GM19395 (cell line): ENCODE data around the gene E2F3.
"Not testable (repeated sequence)": the region's sequence is repeated elsewhere in the genome, so short reads cannot be mapped to it uniquely, and the experiment has no call there.

Experiments used
- ATAC-seq: cut with Tn5 transposase; IDR thresholded peaks from one replicate; pipeline ENCODE4 v1.9.1; 2021; ENCODE audit warnings: mild to moderate bottlenecking, moderate library complexity; ENCODE audit not compliant: unreplicated experiment

The E2F3 gene

DNA sequence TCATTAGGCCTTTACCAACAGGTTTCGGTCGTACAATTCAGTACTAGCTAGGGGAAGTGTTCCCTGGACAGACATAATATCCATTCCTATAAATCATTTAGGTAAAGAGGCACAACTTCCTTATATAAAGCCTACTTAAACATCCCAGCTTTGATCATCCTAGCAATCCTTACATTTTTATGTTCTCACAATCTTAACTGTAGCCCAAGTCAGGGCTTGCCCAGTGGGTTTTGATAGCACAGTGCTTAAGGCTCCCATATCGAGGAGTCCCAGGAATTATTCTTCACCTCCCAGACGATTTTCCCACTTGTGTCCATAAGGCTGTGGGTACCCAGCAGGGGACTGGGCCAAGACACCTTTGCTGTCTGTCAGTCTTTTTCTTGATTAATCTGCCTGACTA is 63.2 kb downstream of the E2F3 start:
- no peak for ATAC-seq

DNA sequence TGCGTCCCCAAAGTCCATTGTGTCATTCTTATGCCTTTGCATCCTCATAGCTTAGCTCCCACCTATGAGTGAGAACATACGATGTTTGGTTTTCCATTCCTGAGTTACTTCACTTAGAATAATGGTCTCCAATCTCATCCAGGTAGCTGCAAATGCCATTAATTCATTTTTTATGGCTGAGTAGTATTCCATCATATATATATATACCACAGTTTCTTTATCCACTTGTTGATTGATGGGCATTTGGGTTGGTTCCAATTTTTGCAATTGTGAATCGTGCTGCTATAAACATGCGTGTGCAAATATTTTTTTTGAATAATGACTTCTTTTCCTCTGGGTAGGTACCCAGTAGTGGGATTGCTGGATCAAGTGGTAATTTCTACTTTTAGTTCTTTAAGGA is 63.9 kb downstream of the E2F3 start:
- not testable (repeated sequence) for ATAC-seq

DNA sequence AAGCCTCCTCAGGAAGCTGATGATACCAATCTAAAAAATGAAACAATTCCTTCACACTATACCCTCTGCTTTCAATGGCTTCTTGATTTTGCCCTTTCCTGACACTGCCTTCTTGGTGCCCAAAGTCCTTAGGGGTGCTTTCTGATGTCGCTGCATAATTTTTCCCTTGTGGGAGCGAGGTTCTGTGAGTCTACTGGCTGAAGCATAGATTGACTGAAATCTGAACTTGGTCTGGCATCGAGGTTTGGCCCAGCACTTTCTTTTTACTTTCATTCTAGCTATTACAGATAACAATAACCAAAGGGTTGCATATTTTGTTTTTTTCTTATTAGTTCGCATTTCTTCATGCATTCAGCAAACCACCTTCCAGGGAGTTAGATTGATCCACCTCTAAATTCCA is 65.8 kb downstream of the E2F3 start:
- peak; percentile 61 for ATAC-seq

DNA sequence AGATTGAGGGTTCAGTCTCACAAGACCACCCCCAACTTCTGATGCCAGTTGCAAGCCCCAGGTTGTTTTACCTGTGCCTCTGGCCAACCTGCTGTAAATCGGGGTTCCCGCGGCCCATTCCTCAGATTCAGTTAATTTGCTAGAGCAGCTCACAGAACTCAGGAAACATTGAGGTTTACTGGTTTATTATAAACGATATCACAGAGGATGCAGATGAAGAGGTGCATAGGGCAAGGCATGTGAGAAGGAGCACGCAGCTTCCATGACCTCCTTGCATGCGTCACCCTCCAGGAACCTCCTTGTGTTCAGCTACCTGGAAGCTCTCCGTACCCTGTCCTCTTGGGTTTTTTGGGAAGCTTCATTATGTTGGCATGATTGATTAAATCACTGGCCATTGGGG is 66.5 kb downstream of the E2F3 start:
- no peak for ATAC-seq

DNA sequence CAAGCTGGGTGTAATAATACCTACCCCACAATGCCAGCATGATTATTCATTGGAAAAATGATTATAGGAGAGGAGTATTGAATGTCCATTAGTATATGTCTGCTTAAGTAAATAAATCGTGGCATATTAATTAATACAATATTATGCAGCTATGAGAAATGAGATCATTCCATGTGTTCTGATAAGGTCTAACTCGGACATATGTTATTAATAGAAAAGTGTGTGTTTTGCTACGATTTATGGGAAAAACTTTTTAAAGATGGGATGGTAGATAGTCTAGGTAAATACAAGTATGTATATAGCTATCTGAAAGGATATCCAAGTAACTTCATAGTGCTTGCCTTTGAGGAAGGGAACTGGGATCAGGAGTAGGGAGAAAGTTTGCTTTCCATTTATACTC is 71.1 kb downstream of the E2F3 start:
- no peak for ATAC-seq

- no peak for ATAC-seq
Measured at GRCh38 chr6:20473518-20473917, 71.8 kb downstream of the E2F3 start.

GRCh38 chr6:20474874-20475542 is 73.3 kb downstream of the E2F3 start:
- ATAC-seq: no peak

DNA sequence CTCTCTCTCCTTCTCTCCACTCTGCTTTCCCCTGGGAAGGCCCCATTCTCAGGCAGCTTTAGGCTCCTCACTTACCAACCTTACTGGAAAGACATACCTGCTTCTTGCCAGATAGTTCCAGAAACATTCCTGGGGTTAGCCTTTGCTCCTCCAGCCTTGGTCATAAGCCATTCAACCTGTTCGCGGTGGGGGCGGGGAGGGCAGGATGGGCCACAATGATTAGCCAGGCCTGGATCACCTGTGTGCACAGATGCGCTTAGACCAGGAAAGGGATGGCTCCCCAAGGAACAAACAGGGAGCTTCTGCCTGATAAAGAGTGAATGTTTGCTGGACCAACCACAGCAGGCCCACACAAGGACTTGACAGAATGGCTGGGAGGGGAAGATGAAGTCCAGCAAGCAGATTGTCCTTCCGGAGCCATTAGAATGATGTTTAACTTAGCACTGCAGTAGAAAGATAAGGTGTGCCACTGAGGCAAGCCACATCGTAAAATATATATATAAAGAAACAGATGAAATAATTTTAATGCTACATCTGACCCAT is 74.9 kb downstream of the E2F3 start:
- no peak for ATAC-seq

GRCh38 chr6:20477485-20477884 is 75.8 kb downstream of the E2F3 start:
- no peak for ATAC-seq

DNA sequence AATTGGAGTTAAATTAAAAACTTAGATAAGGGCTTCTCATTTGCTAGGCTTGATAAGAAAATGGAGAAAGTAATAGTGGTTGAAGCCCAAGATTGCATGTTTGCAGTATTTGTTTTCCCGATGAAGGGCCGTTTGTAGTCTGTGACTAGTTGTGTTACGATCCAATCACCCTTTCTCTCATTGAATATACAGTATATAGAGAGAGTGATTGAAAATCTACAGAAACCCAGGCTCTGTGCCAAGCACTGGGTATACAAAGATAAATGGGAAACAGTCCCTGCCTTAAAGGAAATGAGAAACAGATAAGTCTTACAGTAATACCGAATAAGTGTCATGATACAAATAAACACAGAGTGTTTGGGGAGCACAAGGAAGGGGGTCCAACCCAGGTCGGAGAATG is 77.4 kb downstream of the E2F3 start:
- ATAC-seq: no peak

- no peak for ATAC-seq
Measured at GRCh38 chr6:20479526-20479925, 77.8 kb downstream of the E2F3 start.

DNA sequence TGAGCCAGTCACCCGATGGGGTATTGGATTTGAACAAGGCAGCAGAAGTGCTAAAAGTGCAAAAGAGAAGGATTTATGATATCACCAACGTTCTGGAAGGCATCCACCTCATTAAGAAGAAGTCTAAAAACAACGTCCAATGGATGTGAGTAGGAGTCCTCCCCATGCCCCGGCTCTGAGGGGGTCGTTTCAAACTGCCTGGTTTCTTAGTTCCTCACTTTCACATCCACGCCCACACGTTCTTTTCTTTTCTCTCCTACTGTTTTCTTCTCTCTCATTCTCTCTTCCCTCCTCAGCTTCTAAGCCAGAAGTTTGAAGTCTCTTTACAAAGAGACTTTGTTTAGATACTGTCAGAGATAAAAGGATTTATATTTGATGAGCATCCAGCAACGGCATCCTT is 79.6 kb downstream of the E2F3 start:
- ATAC-seq: no peak

DNA sequence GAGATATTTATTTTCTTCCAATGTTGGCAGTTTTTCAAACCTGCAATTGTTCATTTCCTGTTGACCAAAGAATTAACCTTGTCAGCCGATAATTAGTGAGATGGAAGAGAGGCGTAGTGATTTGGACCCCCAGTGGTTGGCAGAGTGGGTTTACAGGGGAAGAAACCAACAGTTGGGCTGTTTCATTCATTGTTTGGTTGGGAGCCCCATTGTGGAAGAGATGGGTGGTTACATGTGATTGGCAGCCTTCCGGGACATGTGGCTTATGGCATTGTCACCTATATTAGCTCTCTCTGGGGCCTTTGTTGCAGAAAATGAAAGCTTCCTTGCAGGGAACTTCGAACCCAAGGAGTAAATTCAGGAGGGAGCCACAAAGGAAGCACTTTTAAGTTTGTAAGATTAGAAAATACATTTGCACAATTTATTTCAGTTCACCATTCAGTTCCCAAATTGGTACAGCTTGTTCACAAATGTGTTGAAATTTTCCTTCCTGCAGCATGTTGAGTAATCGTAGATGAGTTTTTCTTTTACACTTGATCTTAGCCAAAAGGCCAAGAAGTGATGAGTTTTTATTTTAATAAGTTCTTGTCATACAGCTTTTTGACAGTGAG is 82.3 kb downstream of the E2F3 start:
- ATAC-seq: no peak

- no peak for ATAC-seq
Measured at GRCh38 chr6:20486641-20487040, 85.0 kb downstream of the E2F3 start.

- no peak for ATAC-seq
Measured at GRCh38 chr6:20487669-20488375, 86.1 kb downstream of the E2F3 start.

GRCh38 chr6:20490591-20490990 is 88.9 kb downstream of the E2F3 start:
- no peak for ATAC-seq

DNA sequence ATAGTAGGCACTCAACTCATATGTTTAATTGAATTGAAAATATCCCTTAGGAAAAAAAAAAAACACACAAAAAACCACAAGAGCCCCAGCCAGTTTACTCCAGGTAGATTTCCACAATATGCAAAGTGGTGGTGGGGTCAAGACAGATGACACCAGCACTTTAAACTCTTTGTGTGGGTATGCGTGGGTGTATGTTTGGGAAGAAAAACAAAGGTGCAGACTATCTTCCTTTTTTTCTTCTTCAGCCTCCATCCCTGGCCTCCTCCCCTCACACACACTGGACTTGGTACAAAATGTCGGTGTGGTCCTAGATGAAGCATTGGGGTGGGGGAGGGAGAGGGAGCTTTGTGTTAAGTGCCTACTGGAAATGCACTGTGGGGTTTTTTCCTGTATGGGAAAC is 90.4 kb downstream of the E2F3 start:
- no peak for ATAC-seq

GRCh38 chr6:20497216-20498040 is 95.7 kb downstream of the E2F3 start:
- no peak for ATAC-seq

- ATAC-seq: no peak
Measured at GRCh38 chr6:20498041-20498385, 96.3 kb downstream of the E2F3 start.

DNA sequence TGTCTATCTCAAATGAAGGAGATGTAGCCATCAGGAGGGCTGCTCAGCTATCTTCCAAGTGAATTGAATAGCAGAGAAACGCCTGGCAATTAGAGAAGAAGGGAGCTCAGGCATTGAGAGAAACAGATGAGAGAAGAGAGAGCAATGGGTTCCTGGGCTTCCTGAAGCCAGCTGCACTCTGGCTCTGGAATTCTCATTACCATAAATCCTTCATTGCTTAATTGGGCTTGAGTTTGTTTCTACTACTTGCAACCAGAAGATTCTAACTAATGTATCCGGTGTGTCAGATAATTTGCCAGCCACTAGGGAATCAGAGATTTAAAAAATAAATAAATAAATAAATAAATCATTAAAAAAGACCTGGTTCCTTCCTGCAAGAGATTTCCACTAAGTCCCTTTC is 107.5 kb downstream of the E2F3 start:
- ATAC-seq: no peak

DNA sequence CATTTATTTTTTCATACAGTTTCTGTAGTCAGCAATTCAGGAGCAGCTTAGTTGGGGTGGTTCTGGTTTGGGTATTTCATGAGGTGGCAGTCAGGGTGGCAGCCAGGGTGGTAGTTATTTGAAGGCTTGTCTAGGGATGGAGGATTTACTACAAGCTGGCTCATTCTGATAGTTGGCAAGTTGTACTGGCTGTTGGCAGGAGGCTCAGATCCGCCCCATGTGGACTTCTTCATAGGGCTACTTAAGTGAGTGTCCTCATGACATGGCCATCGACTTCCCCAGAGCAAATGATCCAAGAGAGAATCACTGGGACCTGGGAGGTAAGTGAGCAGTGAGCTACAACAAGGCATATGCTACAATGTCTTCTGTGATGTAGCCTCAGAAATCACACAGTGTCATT is 110.2 kb downstream of the E2F3 start:
- no peak for ATAC-seq
